ENCODE measurements around the gene ELP5. TPM values are rescaled to one million over a fixed set of nuclear protein-coding genes. Genes with fewer than 3 reads are reported as not detected.

The ELP5 gene
- total and polyA plus RNA-seq, 2 of the 4 experiments (the other 2 are of a cell fraction) = 39.3 to 46.6 TPM

GRCh38 chr17:7249214-7249613 is 2.8 kb upstream of the ELP5 start:
- Histone ChIP-seq H3K9ac (ENCODE audit: low read depth, low read length) (no peak overlapping the region), H4K5ac (ENCODE audit: low read depth, low read length) (no peak overlapping the region), H2AK9ac (replicated peaks; ENCODE audit: low read depth, low read length, poor library complexity) (peak overlapping the region; percentile 55), H2BK120ac (ENCODE audit: low read depth, low read length) (no peak overlapping the region), H3K9me3 (ENCODE audit: control insufficient read depth, insufficient read depth, low read length) (no peaks in the 10 kb centered on the region), H3K4me1 (ENCODE audit: control insufficient read depth, insufficient read depth, low read length) (peaks cover 8% of the 10 kb centered on the region), H2BK20ac (ENCODE audit: low read depth, low read length) (no peak overlapping the region), H3K18ac (ENCODE audit: low read depth, low read length) (no peak overlapping the region), H2BK5ac (ENCODE audit: low read depth, low read length, poor library complexity, severe bottlenecking) (no peak overlapping the region), H3K4me3 (ENCODE audit: insufficient read depth, low read depth, low read length) (no peak overlapping the region), H3K9me1 (ENCODE audit: insufficient read depth, low read length) (peaks cover 10% of the 10 kb centered on the region), H2AFZ (replicated peaks; ENCODE audit: low read length, poor library complexity) (no peak overlapping the region), H4K20me1 (ENCODE audit: insufficient read depth, low read length) (peaks cover 9% of the 10 kb centered on the region; the same call in 1 of the 2 replicates), H3K56ac (ENCODE audit: extremely low read depth, insufficient read depth, low read length) (no peak overlapping the region), H3K4ac (ENCODE audit: low read depth, low read length) (no peak overlapping the region), H3K23ac (ENCODE audit: low read depth, low read length) (peak overlapping the region; percentile 68; the same call in 1 of the 2 replicates), H3K27ac (ENCODE audit: insufficient read depth, low read length) (no peak overlapping the region), H3K79me1 (ENCODE audit: low read depth in 1 of 2, low read length in 2 of 2) (peaks cover 5 to 50% of the 10 kb centered on the region in 2 experiments; a peak in 3 of 4 replicates), H4K91ac (ENCODE audit: insufficient read depth, low read depth, low read length) (no peak overlapping the region), H3K4me2 (ENCODE audit: low read depth, low read length) (no peak overlapping the region; the same call in 1 of the 2 replicates), H3K14ac (replicated peaks; ENCODE audit: low read depth, low read length) (no peak overlapping the region), H4K8ac (ENCODE audit: low read depth in 2 of 2, low read length in 2 of 2) (no peak overlapping the region), H3K36me3 (ENCODE audit: control insufficient read depth, insufficient read depth, low read length) (peaks cover 18% of the 10 kb centered on the region), H2AK5ac (ENCODE audit: low read depth, low read length) (no peak overlapping the region), H2BK15ac (ENCODE audit: low read depth, low read length) (no peak overlapping the region), H3K27me3 (ENCODE audit: control insufficient read depth, insufficient read depth, low read length) (no peaks in the 10 kb centered on the region)
- POLR2A ChIA-PET (ENCODE audit: unreplicated experiment) = interaction anchor here (1.0 kb wide), 1 partner anchor 10 kb away, joined by 3 read pairs; the partner anchor contains the start of gene PHF23
- in situ Hi-C loops (cut with MboI; ENCODE audit: low sequenced_read_pairs) = loop anchor here (25.0 kb wide), 1 partner anchor 913 kb away; the partner anchor contains the start of genes PER1 and VAMP2
- DNase-seq (no peak), ATAC-seq (ENCODE audit: low read depth) (no peak)
- intact Hi-C loops (cut with micrococcal nuclease) = no loop called here
- TF ChIP-seq CHD1 (IDR thresholded peaks at IDR 0.05; ENCODE audit: low read depth, low read length) = no peak
- no peak for TF ChIP-seq BHLHE40 (IDR thresholded peaks at IDR 0.05; ENCODE audit: low read depth, low read length)
- no peak for TF ChIP-seq POLR2A (IDR thresholded peaks at IDR 0.05; ENCODE audit: low read depth, low read length)
- no peak for TF ChIP-seq RFX5 (IDR thresholded peaks at IDR 0.05; ENCODE audit: low read depth, low read length)
- dilution Hi-C loops (cut with HindIII; ENCODE audit: low sequenced_read_pairs, unreplicated experiment) = no loop called here
- WGBS, 2 experiments (ENCODE audit: extremely low coverage in 2 of 2, insufficient read length in 1 of 2) = 92% methylated on average over 2 of the region's 6 CpGs; no CpG with 5 or more reads in 1 of the 2 experiments
- BruUV-seq (replicated peaks) = no TSS peak
- CTCF ChIA-PET = no interaction called here
